ENCODE data around the gene ZNF282.
A peak's percentile ranks its signal among the peaks of the same experiment; 100 is the strongest.
"Not testable (repeated sequence)": the region's sequence is repeated elsewhere in the genome, so short reads cannot be mapped to it uniquely, and the experiment has no call there.

ZNF282 gene

GRCh38 chr7:149225106-149225505 is 29.8 kb downstream of the ZNF282 start:
- DNase-seq (ENCODE audit: low read depth) = no peak

GRCh38 chr7:149225656-149226055 is 30.3 kb downstream of the ZNF282 start:
- no peak for DNase-seq (ENCODE audit: low read depth)

GRCh38 chr7:149226366-149226765 is 31.0 kb downstream of the ZNF282 start:
- DNase-seq (ENCODE audit: low read depth) = not testable (repeated sequence)

DNA sequence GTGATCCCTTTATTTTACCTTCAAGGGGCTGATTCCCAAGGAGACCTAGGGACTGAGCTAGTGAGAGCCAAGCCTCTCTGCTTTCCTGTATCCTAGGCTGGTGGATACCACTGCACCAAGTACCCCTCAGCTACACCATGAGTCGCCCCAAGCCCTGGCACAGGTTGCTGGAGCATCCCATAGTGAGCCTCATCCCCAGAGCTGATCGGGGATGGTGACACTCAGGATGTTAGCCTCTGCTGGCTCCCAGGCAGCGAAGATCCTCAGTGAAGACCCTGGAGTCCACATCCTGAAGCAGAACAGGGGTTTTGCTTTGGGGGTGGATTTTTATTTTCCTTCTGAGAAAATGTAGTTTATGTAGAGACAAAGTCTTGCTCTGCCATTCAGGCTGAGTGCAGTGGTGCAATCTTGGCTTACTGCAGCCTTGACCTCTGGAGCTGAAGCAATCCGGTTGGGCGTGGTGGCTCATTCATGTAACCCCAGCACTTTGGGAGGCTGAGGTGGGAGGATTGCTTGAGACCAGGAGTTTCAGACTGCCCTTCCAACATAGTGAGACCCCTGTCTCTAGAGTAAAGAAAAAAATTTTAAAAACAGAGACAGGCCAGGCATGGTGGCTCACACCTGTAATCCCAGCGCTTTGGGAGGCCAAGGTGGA is 31.6 kb downstream of the ZNF282 start:
- DNase-seq (ENCODE audit: low read depth) = no peak

- no peak for DNase-seq (ENCODE audit: low read depth)
These were observed 33.6 kb downstream of the ZNF282 start for GRCh38 chr7:149228831-149229471.

DNA sequence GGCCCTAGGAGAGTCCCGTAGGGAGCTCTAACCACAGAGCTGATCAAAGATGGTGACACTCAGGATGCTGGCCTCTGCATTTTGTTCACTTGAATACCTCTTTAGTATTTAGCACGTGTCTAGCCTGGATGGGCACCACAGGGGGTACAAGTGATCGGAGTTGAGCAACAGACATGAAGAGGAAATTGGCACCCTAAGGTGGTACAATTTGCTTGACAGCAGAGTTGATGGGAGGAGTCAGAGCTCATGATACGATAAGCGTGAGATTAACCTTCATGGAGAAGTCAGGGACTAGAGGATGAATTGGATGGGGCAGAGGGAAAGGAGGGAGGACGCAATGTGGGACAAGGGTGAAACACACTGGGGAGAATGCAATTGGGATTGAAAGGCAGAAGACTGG is 34.2 kb downstream of the ZNF282 start:
- DNase-seq (ENCODE audit: low read depth) = no peak

GRCh38 chr7:149232362-149232761 is 37.0 kb downstream of the ZNF282 start:
- no peak for DNase-seq (ENCODE audit: low read depth)

- peak; percentile 96 for DNase-seq (ENCODE audit: low read depth)
These were observed 38.4 kb downstream of the ZNF282 start for GRCh38 chr7:149233655-149234204.

- no peak for DNase-seq (ENCODE audit: low read depth)
These were observed 42.2 kb downstream of the ZNF282 start for GRCh38 chr7:149237502-149237901.

DNA sequence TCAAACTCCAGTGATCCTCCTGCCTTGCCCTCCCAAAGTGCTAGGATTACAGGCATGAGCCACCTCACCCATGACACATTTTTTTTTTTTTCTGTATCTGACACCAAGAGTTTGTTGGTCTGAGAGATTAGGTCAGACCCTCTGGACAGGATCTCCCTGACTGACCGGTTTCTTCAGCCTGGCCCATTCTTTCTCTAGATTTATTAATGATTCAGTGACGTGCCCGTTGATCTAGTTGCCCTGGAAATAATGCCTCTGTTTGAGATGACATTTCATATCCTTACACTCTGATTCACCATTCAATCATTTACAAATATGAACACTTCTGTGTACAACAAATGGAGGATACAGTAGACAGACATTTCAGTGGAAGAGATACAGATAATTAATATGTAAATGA is 42.7 kb downstream of the ZNF282 start:
- DNase-seq (ENCODE audit: low read depth) = peak; percentile 42

- DNase-seq (ENCODE audit: low read depth) = peak; percentile 91
These were observed 44.2 kb downstream of the ZNF282 start, which contains the start of gene ZNF212 for GRCh38 chr7:149239345-149240143. Gene ZNF212 (plus strand): TSS chr7:149239651. CDS start chr7:149239779, 128 bp downstream.

- no peak for DNase-seq (ENCODE audit: low read depth)
These were observed 45.3 kb downstream of the ZNF282 start for GRCh38 chr7:149240637-149241036.

GRCh38 chr7:149241696-149242095 is 46.4 kb downstream of the ZNF282 start:
- no peak for DNase-seq (ENCODE audit: low read depth)

DNA sequence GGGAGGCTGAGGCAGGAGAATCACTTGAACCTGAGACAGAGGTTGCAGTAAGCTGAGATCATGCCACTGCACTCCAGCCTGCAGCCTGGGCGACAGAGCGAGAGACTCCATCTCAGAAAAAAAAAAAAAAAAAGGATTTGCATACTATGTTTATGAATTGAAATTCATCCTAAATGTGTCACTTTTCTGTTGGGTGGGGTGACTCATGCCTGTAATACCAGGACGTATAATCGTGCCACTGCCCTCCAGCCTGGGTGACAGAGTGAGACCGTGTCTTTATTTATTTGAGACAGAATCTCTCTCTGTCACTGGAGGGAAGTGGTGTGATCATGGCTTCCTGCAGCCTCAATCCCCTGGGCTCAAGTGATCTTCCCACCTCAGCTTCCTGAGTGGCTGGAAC is 49.9 kb downstream of the ZNF282 start:
- peak; percentile 91 for DNase-seq (ENCODE audit: low read depth)

- DNase-seq (ENCODE audit: low read depth) = no peak
These were observed 50.4 kb downstream of the ZNF282 start for GRCh38 chr7:149245744-149246143.

GRCh38 chr7:149248777-149249176 is 53.4 kb downstream of the ZNF282 start:
- DNase-seq (ENCODE audit: low read depth) = no peak

GRCh38 chr7:149250151-149250550 is 54.8 kb downstream of the ZNF282 start:
- not testable (repeated sequence) for DNase-seq (ENCODE audit: low read depth)

- DNase-seq (ENCODE audit: low read depth) = not testable (repeated sequence)
These were observed 56.2 kb downstream of the ZNF282 start for GRCh38 chr7:149251518-149251917.

GRCh38 chr7:149252378-149252777 is 57.0 kb downstream of the ZNF282 start:
- no peak for DNase-seq (ENCODE audit: low read depth)

- no peak for DNase-seq (ENCODE audit: low read depth)
These were observed 58.3 kb downstream of the ZNF282 start for GRCh38 chr7:149253665-149254064.

GRCh38 chr7:149254181-149254858 is 59.0 kb downstream of the ZNF282 start:
- DNase-seq (ENCODE audit: low read depth) = no peak

DNA sequence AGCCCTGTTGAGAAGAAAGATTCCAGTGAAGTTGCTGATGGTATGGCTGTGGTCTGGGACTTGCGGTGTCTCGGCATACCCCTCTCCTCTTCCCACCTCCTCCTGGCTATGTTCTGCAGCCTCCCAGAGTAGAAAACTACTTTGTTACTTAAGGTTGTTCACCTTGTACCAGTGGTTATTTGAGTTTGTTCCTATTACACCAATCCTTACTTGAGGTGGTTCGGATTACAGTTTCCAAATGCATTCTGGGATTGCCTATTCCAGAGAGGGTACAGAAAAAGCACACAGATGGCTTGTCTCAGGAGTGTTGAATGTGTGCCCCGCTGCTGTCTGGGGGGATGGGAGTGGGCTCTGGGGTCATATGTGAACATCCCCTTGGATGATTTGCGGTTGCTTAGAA is 59.8 kb downstream of the ZNF282 start:
- no peak for DNase-seq (ENCODE audit: low read depth)
